ENCODE results near the gene EID2B. TPM values are rescaled to one million over a fixed set of nuclear protein-coding genes. Genes with fewer than 3 reads are reported as not detected.

EID2B gene
- polyA plus RNA-seq, 2 of the 4 experiments (the other 2 are of a cell fraction): 9.3 to 10.9 TPM

GRCh38 chr19:39544911-39545310 lies 12.3 kb upstream of the EID2B start (continued):
- no peak for TF ChIP-seq ELK1 (IDR thresholded peaks at IDR 0.05; ENCODE audit: low read depth, low read length)
- no peak for TF ChIP-seq ATOH8 (CRISPR knock-in tag; IDR thresholded peaks at IDR 0.05; ENCODE audit: low read depth)
- TF ChIP-seq HOXB13 (CRISPR knock-in tag; IDR thresholded peaks at IDR 0.05; ENCODE audit: low read depth): no peak

- WGBS (ENCODE audit: missing lambda C conversion rate): 58% methylated on average over 7 of the region's 7 CpGs
- Histone ChIP-seq H3K4me1 (peaks cover 6% of the 10 kb centered on the region; the same call in 2 of the 3 replicates), H3K4me3 (no peak overlapping the region), H3K27ac (no peak overlapping the region), H3K4me2 (no peak overlapping the region), H3K9me3 (no peaks in the 10 kb centered on the region)
- FAIRE-seq (peak; percentile 54), ATAC-seq (no peak), DNase-seq (ENCODE audit: low read depth in 1 of 2, low spot score in 1 of 2) (no peak)
- ChIA-PET CTCF (interaction anchor here (0.6 to 25.5 kb wide), 11 partner anchors 8 to 299 kb away, joined by 3 to 585 read pairs (median 5); partner anchors contain the start of gene EID2B), POLR2A (interaction anchor here (0.7 to 1.0 kb wide), 2 partner anchors 108 to 109 kb away, joined by 3 to 6 read pairs; partner anchors contain the start of gene RPS16)
- TF ChIP-seq FOSL2 (IDR thresholded peaks at IDR 0.05) (no peak), FOSL2 (CRISPR knock-in tag; IDR thresholded peaks at IDR 0.05) (peak; percentile 42; the same call in 1 of the 2 replicates), EHF (CRISPR knock-in tag; IDR thresholded peaks at IDR 0.05) (no peak)
Observed at GRCh38 chr19:39544226-39544903, 11.7 kb upstream of the EID2B start.

GRCh38 chr19:39543477-39543857 lies 10.8 kb upstream of the EID2B start:
- ATAC-seq: no peak
- peak; percentile 77 for FAIRE-seq
- ChIA-PET CTCF (interaction anchor here (0.7 to 25.5 kb wide), 13 partner anchors 8 to 300 kb away, joined by 3 to 585 read pairs (median 6); partner anchors contain the start of gene EID2B), POLR2A (interaction anchor here (0.7 kb wide), 1 partner anchor 108 kb away, joined by 3 read pairs; the partner anchor contains the start of gene RPS16)
- H3K4me3 ChIP-seq: no peak overlapping the region
- no peak for TF ChIP-seq ZSCAN20 (CRISPR knock-in tag; IDR thresholded peaks at IDR 0.05)
- no peak for TF ChIP-seq CHD4 (IDR thresholded peaks at IDR 0.05; ENCODE audit: borderline replicate concordance)
- TF ChIP-seq RCOR1 (IDR thresholded peaks at IDR 0.05; ENCODE audit: low read depth, low read length): no peak
- TF ChIP-seq FOSB (CRISPR knock-in tag; IDR thresholded peaks at IDR 0.05): no peak
- TF ChIP-seq NR3C1 (IDR thresholded peaks at IDR 0.05): no peak
- no peak for TF ChIP-seq HMGXB4 (CRISPR knock-in tag; IDR thresholded peaks at IDR 0.05; ENCODE audit: borderline replicate concordance)
- TF ChIP-seq CBX2 (IDR thresholded peaks at IDR 0.05; ENCODE audit: borderline replicate concordance, low read depth): no peak
- TF ChIP-seq MAX (IDR thresholded peaks at IDR 0.05): no peak
- TF ChIP-seq HOXB5 (CRISPR knock-in tag; IDR thresholded peaks at IDR 0.05): no peak
- no peak for TF ChIP-seq USF2 (IDR thresholded peaks at IDR 0.05)
- no peak for TF ChIP-seq RFX5 (IDR thresholded peaks at IDR 0.05)
- TF ChIP-seq ESRRA (IDR thresholded peaks at IDR 0.05; ENCODE audit: borderline replicate concordance, low read length): no peak
- no peak for TF ChIP-seq RNF2 (IDR thresholded peaks at IDR 0.05; ENCODE audit: borderline replicate concordance, low read depth)
- no peak for TF ChIP-seq JUN (IDR thresholded peaks at IDR 0.05)
- no peak for TF ChIP-seq BCL3 (IDR thresholded peaks at IDR 0.05)
- no peak for TF ChIP-seq ATOH8 (CRISPR knock-in tag; IDR thresholded peaks at IDR 0.05; ENCODE audit: low read depth)
- no peak for TF ChIP-seq ZNF302 (CRISPR knock-in tag; IDR thresholded peaks at IDR 0.05)
- TF ChIP-seq KDM5A (IDR thresholded peaks at IDR 0.05): no peak
- no peak for TF ChIP-seq TFCP2L1 (CRISPR knock-in tag; IDR thresholded peaks at IDR 0.05)
- 64% methylated on average over 3 of the region's 3 CpGs for WGBS (ENCODE audit: missing lambda C conversion rate)
- no peak for DNase-seq (ENCODE audit: low read depth in 1 of 2, low spot score in 1 of 2)
- peaks cover 12% of the 10 kb centered on the region for H3K4me1 ChIP-seq
- no peak overlapping the region for H3K4me2 ChIP-seq
- H3K9me3 ChIP-seq: no peaks in the 10 kb centered on the region
- no peak overlapping the region for H3K27ac ChIP-seq
